ENCODE data around the gene USP15. TPM values are rescaled to one million over a fixed set of nuclear protein-coding genes. Genes with fewer than 3 reads are reported as not detected.

The USP15 gene
- total RNA-seq, 1 experiment from 2014 or later = 35.3 TPM

DNA sequence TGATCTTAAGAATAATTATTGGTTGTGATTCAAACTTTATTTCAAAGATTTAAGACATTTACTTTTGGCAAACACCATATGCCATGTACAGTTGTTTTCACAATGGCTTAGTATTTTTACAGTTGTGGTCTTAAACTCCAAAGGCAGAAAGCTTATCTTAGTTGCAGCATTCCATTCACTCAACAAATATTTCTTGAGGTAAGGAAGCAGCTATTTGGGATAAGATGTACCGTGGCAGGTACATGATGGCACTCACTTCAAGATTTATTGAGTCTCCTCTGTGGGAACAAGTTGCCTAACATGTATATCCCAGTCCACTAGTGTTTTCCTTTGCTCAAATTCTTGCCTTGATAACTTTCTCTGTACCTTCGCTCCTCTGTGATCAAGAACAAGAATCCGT, 198.4 kb downstream of the USP15 start:
- H2BK20ac ChIP-seq (ENCODE audit: low read depth, low read length, poor library complexity, severe bottlenecking) = no peak overlapping the region
- no peak overlapping the region for H2BK5ac ChIP-seq (ENCODE audit: insufficient read length, low read length)
- H3K14ac ChIP-seq (ENCODE audit: insufficient read depth, low read length) = no peak overlapping the region
- no peak overlapping the region for H2BK15ac ChIP-seq (ENCODE audit: low read depth, low read length)
- H3K9ac ChIP-seq (ENCODE audit: extremely low read depth, insufficient read length, low read length) = no peak overlapping the region
- TF ChIP-seq, protein P1, sequence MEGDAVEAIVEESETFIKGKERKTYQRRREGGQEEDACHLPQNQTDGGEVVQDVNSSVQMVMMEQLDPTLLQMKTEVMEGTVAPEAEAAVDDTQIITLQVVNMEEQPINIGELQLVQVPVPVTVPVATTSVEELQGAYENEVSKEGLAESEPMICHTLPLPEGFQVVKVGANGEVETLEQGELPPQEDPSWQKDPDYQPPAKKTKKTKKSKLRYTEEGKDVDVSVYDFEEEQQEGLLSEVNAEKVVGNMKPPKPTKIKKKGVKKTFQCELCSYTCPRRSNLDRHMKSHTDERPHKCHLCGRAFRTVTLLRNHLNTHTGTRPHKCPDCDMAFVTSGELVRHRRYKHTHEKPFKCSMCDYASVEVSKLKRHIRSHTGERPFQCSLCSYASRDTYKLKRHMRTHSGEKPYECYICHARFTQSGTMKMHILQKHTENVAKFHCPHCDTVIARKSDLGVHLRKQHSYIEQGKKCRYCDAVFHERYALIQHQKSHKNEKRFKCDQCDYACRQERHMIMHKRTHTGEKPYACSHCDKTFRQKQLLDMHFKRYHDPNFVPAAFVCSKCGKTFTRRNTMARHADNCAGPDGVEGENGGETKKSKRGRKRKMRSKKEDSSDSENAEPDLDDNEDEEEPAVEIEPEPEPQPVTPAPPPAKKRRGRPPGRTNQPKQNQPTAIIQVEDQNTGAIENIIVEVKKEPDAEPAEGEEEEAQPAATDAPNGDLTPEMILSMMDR (conservative IDR thresholded peaks at IDR 0.05) = no peak
- no peak overlapping the region for H3K18ac ChIP-seq (ENCODE audit: insufficient read length, low read depth, low read length)
- no peak overlapping the region for H4K91ac ChIP-seq (ENCODE audit: insufficient read length, low read depth, low read length)
- H3K4me3 Mint-ChIP-seq = no peak overlapping the region
- no peak overlapping the region for H2BK12ac ChIP-seq (ENCODE audit: insufficient read length, low read depth, low read length)
- 0 out of 4 replicates have a peak, but pooled peaks cover 0 to 2% of the 10 kb centered on the region in 2 experiments for H3K4me1 Mint-ChIP-seq
- peaks cover 4% of the 10 kb centered on the region for H3K27me3 Mint-ChIP-seq (ENCODE audit: low read depth)
- no peak overlapping the region for H2BK120ac ChIP-seq (ENCODE audit: low read depth, low read length, poor library complexity, severe bottlenecking)
- no peak overlapping the region for H3K56ac ChIP-seq (ENCODE audit: insufficient read length, low read depth, low read length)
- H3K27ac ChIP-seq (ENCODE audit: insufficient read length, low read depth, low read length) = no peak overlapping the region
- peaks cover 22 to 25% of the 10 kb centered on the region in 2 experiments for H3K9me3 Mint-ChIP-seq
- H2AK5ac ChIP-seq (ENCODE audit: insufficient read length, low read length) = no peak overlapping the region
- H3K4ac ChIP-seq (ENCODE audit: low read depth, low read length) = no peak overlapping the region
- no peaks in the 10 kb centered on the region for H3K9me3 ChIP-seq (ENCODE audit: control insufficient read depth, low read depth, low read length)
- H3K4me2 ChIP-seq (ENCODE audit: insufficient read depth, insufficient read length, low read length) = no peak overlapping the region
- no peaks in the 10 kb centered on the region for H4K20me1 ChIP-seq (ENCODE audit: control insufficient read depth, insufficient read depth, insufficient read length)
- WGBS (ENCODE audit: extremely low coverage, insufficient read length, low lambda C conversion rate) = no CpG with 5 or more reads among the region's 3 CpGs
- H3K27me3 ChIP-seq (ENCODE audit: insufficient read depth, low read length) = no peaks in the 10 kb centered on the region
- H3T11ph ChIP-seq (ENCODE audit: low read length) = no peak overlapping the region
- H4K5ac ChIP-seq (ENCODE audit: insufficient read length, low read depth, low read length) = no peak overlapping the region
- H3K27ac Mint-ChIP-seq = no peak overlapping the region
- no peaks in the 10 kb centered on the region for H3K23me2 ChIP-seq (ENCODE audit: insufficient read length, low read depth, low read length, poor library complexity, severe bottlenecking)
- H2AFZ ChIP-seq (ENCODE audit: low read length) = no peak overlapping the region
- H3K79me2 ChIP-seq (ENCODE audit: insufficient read depth, low read length) = no peaks in the 10 kb centered on the region
- DNase-seq = no peak
- H3K79me1 ChIP-seq (ENCODE audit: insufficient read depth, low read depth, low read length, poor library complexity, severe bottlenecking) = no peaks in the 10 kb centered on the region
- H4K8ac ChIP-seq (replicated peaks; ENCODE audit: insufficient read length, low read depth, low read length) = no peak overlapping the region
- H3K23ac ChIP-seq (ENCODE audit: insufficient read length, low read depth, low read length) = no peak overlapping the region
- H3K36me3 Mint-ChIP-seq (ENCODE audit: insufficient read depth in 1 of 3, low read depth in 3 of 3) = peaks cover 3 to 5% (median 5%) of the 10 kb centered on the region in 3 experiments; a peak in 5 of 7 replicates
- no peaks in the 10 kb centered on the region for H3K4me1 ChIP-seq (ENCODE audit: insufficient read depth, low read length)
